NCI-H1694 treated with DMSO at 0.1 percent for 48 hours (cell line): ENCODE data around the gene PNN.
"Not testable (repeated sequence)": the region's sequence is repeated elsewhere in the genome, so short reads cannot be mapped to it uniquely, and the experiment has no call there.

Experiments
- DNase-seq: peaks from one replicate; lab custom pipeline; 2025; lab: John Stamatoyannopoulos, UW

The PNN gene

DNA sequence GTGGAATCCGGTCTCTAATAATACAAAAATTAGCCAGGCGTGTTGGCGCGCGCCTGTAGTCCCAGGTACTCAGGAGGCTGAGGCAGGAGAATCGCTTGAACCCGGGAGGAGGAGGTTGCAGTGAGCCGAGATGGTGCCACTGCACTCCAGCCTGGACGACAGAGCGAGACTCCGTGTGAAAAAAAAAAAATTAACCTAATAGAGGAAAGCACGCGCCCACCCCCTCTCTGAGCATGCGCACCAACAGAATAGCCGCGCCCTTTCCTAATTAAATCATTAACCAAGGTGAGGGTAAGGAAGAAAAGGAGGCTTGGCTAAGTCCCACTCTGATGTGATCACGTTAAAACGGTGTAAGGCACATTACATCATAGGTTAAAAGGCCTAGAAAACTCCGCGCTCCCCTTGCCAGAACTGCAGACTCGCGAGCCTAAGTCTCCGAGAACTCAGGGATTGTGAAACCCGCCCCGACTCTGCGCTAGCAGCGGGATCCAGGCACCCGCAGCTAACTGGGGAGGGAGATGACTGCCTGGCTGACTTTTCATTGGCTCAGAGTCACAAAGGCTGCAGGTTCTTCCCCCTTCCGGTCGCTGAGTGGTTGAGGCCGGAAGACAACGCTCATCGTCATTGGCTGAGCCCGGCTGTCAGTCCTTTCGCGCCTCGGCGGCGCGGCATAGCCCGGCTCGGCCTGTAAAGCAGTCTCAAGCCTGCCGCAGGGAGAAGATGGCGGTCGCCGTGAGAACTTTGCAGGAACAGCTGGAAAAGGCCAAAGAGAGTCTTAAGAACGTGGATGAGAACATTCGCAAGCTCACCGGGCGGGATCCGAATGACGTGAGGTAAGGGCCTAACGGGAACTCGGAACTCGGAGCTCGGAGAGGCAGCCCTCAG is at the start of gene PNN:
TSS of gene PNN (plus strand) at position 695 of the 885 bp plus-strand sequence. CDS start at position 721, 26 bp downstream.
- peak; percentile 99 for DNase-seq

DNA sequence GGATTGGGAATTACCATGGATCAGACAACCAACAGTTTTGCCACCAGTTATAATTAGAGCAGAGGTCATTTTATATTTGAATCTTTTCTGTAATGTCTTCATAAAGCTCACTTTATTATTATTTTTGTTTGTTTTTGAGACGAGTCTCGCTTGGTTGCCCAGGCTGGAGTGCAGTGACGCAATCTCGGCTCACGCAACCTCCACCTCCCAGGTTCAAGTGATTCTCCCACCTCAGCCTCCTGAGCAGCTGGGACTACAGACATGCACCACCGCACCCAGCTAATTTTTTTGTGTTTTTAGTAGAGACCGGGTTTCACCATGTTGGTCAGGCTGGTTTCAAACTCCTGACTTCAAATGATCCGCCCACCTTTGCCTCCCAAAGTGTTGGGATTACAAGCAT is 37.2 kb upstream of the PNN start:
- DNase-seq: not testable (repeated sequence)

DNA sequence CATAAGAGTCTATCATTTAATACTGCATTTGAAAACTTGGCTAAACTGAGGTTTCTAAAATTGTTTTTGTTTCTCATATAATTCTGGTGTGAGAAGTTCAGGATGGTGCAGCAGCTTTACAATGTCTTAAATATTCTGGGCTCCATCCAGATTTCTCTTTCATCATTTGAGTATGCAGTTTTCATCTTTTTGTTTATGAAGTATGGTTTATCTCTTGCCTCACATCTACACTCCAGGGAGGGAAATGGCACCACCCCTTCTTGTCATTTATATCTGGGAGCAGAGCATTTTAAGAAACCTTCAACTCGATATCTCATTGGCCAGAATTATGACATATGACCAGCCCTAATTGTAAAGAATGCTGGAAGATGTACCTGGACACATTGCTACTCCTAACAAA is 36.6 kb upstream of the PNN start:
- DNase-seq: no peak

DNA sequence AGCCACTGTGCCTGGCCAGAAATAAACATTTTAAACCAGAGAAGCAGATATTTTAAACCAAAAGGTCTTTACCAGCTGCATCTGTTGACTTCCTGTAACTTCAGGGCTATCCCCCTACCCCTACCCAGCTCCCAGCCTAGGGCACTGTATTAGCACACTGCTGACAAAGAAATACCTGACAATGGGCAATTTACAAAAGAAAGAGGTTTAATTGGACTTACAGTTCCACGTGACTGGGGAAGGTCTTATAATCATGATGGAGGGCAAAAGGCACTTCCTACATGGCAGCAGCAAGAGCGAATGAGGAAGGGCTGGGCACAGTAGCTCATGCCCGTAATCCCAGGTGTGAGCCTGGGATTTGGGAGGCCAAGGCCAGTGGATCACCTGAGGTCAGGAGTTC is 34.9 kb upstream of the PNN start:
- no peak for DNase-seq

GRCh38 chr14:39141623-39142022 is 33.4 kb upstream of the PNN start:
- DNase-seq: not testable (repeated sequence)

GRCh38 chr14:39143226-39143625 is 31.8 kb upstream of the PNN start:
- not testable (repeated sequence) for DNase-seq

- no peak for DNase-seq
Measured at GRCh38 chr14:39145266-39145966, 29.6 kb upstream of the PNN start.

DNA sequence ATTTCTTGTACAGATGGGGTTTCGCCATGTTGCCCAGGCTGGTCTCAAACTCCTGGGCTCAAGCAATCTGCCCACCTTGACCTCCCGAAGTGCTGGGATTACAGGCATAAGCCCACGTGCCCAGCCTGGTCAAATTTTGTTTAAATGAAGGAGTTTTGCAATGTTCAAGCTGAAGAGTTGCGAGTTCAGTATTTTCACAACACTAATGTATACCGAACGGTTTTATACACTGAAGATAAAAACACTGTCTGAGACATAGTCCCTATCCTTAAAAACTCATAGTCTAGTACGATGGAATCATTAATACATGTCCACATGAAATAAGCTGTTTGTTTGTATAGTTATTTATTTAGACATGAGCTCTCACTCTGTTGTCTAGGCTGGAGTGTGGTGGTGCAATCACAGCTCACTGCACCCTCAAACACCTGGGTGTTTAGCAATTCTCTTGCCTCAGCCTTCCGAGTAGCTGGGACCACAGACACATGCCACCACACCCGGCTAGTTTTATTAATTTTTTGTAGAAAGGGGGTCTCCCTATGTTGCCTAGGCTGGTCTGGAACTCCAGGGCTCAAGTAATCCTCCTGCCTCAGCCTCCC is 20.4 kb upstream of the PNN start:
- DNase-seq: no peak

DNA sequence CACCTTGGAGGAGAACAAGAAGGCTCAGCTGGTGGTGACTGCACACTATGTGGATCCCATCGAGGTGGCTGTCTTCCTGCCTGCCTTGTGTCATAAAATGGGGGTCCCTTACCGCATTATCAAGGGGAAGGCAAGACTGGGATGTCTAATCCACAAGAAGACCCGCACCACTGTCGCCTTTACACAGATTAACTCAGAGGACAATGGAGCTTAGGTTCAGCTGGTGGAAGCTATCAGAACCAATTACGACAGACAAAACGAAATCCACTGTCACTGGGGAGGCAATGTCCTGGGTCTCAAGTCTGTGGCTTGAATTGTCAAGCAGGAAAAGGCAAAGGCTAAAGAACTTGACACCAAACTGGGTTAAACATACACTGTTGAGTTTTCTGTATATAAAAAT is 17.6 kb upstream of the PNN start:
- DNase-seq: no peak

- no peak for DNase-seq
Measured at GRCh38 chr14:39158222-39158858, 16.7 kb upstream of the PNN start.

DNA sequence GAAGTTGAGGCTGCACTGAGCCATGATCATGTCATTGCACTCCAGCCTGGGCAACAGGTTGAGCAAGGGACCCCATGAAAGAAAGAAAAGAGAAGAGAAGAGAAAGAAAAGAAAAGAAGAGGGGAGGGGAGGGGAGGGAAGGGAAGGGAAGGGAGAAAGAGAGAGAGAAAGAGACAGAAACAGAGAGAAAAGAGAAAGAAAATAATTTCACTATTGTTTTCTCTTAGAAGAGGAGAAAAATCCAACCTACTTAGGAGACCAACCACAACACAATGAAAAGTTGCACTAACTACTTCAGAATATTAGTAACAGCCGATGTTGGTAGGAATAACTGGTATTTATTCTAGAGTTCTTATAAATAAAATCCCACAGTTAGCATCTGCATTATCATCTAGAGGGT is 14.6 kb upstream of the PNN start:
- no peak for DNase-seq

- DNase-seq: not testable (repeated sequence)
Measured at GRCh38 chr14:39167797-39168320, 7.2 kb upstream of the PNN start.

GRCh38 chr14:39168591-39168990 is 6.5 kb upstream of the PNN start:
- DNase-seq: no peak

- DNase-seq: no peak
Measured at GRCh38 chr14:39169541-39169900, 5.5 kb upstream of the PNN start.

- DNase-seq: no peak
Measured at GRCh38 chr14:39173198-39173597, 1.9 kb upstream of the PNN start.

DNA sequence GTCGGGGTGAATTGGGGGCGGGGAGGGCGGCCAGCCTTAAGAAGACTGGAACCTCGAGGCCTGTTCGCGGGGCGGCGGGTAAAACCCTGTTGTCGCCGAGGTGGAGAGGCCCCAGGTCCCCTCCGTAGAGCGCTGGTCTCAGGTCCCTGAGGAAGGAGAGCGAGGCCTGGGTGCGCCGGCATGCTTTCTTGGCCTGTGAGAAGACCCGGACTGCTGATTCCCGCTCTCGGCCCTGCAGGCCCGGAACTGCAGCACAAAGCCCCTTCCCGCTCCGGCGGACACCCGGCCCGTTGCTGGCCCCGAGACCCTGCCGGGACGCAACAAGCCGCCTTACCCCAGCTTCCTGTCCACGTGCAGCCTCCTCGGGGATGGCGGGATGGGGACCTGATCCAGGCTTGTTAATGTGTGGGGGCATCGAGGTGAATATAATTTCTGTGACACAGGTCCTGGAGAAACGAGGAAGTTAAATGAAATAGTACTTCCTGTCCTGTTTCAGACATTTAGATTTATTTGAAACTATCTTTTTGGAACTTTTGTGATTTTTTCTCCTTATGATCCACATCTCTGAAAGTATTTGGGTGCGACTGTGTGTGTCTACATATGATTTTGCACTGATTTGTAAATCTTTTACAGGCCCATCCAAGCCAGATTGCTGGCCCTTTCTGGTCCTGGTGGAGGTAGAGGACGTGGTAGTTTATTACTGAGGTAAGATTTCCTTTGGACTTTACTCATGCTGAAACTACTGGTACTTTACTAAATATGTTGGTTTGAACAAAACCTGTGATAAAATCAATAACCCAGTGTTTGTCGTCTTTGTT is 600 bp downstream of the PNN start:
- DNase-seq: peak; percentile 37

DNA sequence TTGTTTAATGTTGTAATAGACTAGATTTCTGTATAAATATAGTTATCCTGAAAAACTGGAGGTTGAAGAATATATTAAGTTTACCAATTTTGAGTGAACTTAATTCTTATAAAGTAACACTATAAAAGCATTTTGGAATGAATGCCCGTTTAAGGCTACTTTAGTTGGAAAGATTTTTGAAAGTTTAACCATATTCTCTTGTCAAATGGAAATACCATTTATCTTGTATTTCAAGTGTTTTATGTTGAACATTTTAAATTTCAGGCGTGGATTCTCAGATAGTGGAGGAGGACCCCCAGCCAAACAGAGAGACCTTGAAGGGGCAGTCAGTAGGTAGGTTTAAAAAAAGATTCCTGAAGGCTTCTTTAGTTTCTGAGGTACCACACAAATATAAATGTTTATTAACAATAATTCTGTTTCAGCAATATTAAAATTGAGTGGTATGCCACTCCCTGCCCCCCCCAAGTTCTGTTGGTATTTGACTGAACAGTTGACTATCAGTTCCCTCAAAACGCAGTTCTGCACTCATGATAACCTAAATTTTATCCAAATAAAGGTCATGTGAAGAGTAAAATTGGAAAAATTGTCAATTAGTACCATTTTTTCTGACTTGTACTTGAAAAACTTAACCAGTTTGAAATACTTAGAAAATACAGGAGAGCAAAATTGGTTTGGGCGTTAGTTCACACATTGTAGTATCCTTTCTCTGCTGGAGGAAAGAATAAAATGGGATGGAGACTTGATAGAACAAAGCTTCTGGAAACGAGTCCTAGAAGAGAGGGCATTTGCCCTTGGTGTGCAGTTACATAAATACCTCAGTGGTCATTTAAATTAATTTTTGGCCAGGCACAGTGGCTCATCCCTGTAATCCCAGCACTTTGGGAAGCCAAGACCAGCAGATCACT is 1.5 kb downstream of the PNN start:
- DNase-seq: no peak

GRCh38 chr14:39177168-39177545 is 2.1 kb downstream of the PNN start:
- DNase-seq: no peak

GRCh38 chr14:39179042-39179441 is 4.0 kb downstream of the PNN start:
- DNase-seq: no peak

DNA sequence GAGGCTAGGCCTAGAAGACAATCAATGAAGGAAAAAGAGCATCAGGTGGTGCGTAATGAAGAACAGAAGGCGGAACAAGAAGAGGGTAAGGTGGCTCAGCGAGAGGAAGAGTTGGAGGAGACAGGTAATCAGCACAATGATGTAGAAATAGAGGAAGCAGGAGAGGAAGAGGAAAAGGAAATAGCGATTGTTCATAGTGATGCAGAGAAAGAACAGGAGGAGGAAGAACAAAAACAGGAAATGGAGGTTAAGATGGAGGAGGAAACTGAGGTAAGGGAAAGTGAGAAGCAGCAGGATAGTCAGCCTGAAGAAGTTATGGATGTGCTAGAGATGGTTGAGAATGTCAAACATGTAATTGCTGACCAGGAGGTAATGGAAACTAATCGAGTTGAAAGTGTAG is 5.5 kb downstream of the PNN start:
- DNase-seq: no peak
